Pancreas (tissue), 10 donors: ENCODE results near the gene WDR70. TPM values are rescaled to one million over a fixed set of nuclear protein-coding genes. Genes with fewer than 3 reads are reported as not detected.

Experiments used
- ATAC-seq, 4 donors: fragments of 200-7000 bp; cut with Tn5 transposase; one replicate each; pipeline versions ENCODE4 v1.8.0 to v1.9.1; 2020; ENCODE audit warnings: mild to moderate bottlenecking in 4 of 4, moderate library complexity in 4 of 4
- DNase-seq, 6 donors: peaks; one replicate each; pipeline ENCODE4 v3.0.0-alpha.2; 2020
- FAIRE-seq: peaks from 2 replicates; lab custom pipeline; 2012; peaks lifted over from hg19 to GRCh38; lab: Jason Lieb, UNC
- H3K27ac ChIP-seq, 4 donors: fragments of 200-600 bp; sonication (generic); 1 replicate in 3 of 4; 2 replicates in 1 of 4; pipeline versions ENCODE4 v1.5.0 to v1.8.0; 2020
- H3K27me3 ChIP-seq, 4 donors: fragments of 200-600 bp; one replicate each; pipeline ENCODE4 v1.8.0; 2021
- H3K36me3 ChIP-seq, 3 donors: fragments of 200-600 bp; sonication (generic) in 1 of 3; one replicate each; pipeline versions ENCODE4 v1.5.0 to v1.8.0; 2020 to 2021
- H3K4me1 ChIP-seq, 3 donors: fragments of 200-600 bp; one replicate each; pipeline ENCODE4 v1.8.0; 2021
- H3K4me3 ChIP-seq, 4 donors: fragments of 200-600 bp; sonication (generic) in 2 of 4; one replicate each; pipeline versions ENCODE4 v1.5.0 to v1.8.0; 2020 to 2021
- H3K9me3 ChIP-seq, 4 donors: fragments of 200-600 bp; one replicate each; pipeline ENCODE4 v1.8.0; 2021
- WGBS, 2 donors: extraction: QIAGEN DNeasy Blood & Tissue Kit; methylation state at CpG; one replicate each; pipeline ENCODE4 v1.1.7; 2013; 5-methylcytosine and 5-hydroxymethylcytosine counted together
- intact Hi-C, 3 donors: fragments of 100-400 bp; cut with DNase I; formaldehyde crosslinking; loops; one replicate each; pipeline versions ENCODE4 v1.11.1 to v1.14.2; 2022
- polyA plus RNA-seq, 2 donors: library from polyadenylated mRNA; stranded (reverse); fragments of 200-250 nt; gene quantifications; one replicate each; pipeline ENCODE4 v1.2.3, GENCODE V29; 2013
- total RNA-seq, 6 donors: library from RNA; stranded (reverse); fragmentation: NEBNext Ultra II Directional in 4 of 6; extraction: Animal tissue kit (Norgen Biotek cat#: 25700) in 4 of 6; gene quantifications; one replicate each; pipeline versions ENCODE4 v1.2.1 to v1.2.4, GENCODE V29; 2021 to 2023
- TF ChIP-seq, protein P1 (sequence below), 4 donors: fragments of 200-600 bp; sonication (generic) in 3 of 4; IDR thresholded peaks; one replicate each; pipeline versions ENCODE4 v1.5.0 to v1.8.0; 2021; ENCODE audit warnings: antibody characterized with exemption in 4 of 4
- donor health status: healthy with polysubstance abuse.
- donor health status: DM: no; HTN: no; CAD: no; lungs with moderate emphysema.
- donor health status: DM: no; HTN: no; CAD: no.
- donor health status: control.
- donor health status: control.
- donor health status: Bipolar disorder and iron deficiency.
- donor health status: DM: yes; HTN: yes; CAD: no.
- donor health status: DM: no; HTN: no; CAD: no.
- donor health status: DM: no; HTN: no; CAD: no.
- donor health status: DM: yes; HTN: yes; CAD: no.

WDR70 gene
- total and polyA plus RNA-seq, 8 donors, result 10.7 to 24.3 (median 15.6) TPM

- Histone ChIP-seq H3K9me3 (no peaks in the 10 kb centered on the region), H3K4me3 (no peak overlapping the region), H3K36me3 (no peaks in the 10 kb centered on the region), H3K27me3 (no peaks in the 10 kb centered on the region), H3K4me1 (no peaks in the 10 kb centered on the region), H3K27ac (no peak overlapping the region)
- FAIRE-seq (no peak), DNase-seq (no peak), ATAC-seq (no peak)
- intact Hi-C loops, result no loop called here
- TF ChIP-seq, protein P1, sequence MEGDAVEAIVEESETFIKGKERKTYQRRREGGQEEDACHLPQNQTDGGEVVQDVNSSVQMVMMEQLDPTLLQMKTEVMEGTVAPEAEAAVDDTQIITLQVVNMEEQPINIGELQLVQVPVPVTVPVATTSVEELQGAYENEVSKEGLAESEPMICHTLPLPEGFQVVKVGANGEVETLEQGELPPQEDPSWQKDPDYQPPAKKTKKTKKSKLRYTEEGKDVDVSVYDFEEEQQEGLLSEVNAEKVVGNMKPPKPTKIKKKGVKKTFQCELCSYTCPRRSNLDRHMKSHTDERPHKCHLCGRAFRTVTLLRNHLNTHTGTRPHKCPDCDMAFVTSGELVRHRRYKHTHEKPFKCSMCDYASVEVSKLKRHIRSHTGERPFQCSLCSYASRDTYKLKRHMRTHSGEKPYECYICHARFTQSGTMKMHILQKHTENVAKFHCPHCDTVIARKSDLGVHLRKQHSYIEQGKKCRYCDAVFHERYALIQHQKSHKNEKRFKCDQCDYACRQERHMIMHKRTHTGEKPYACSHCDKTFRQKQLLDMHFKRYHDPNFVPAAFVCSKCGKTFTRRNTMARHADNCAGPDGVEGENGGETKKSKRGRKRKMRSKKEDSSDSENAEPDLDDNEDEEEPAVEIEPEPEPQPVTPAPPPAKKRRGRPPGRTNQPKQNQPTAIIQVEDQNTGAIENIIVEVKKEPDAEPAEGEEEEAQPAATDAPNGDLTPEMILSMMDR (IDR thresholded peaks at IDR 0.05), result no peak
These were observed 389.3 kb downstream of the WDR70 start for GRCh38 chr5:37768371-37768770.

DNA sequence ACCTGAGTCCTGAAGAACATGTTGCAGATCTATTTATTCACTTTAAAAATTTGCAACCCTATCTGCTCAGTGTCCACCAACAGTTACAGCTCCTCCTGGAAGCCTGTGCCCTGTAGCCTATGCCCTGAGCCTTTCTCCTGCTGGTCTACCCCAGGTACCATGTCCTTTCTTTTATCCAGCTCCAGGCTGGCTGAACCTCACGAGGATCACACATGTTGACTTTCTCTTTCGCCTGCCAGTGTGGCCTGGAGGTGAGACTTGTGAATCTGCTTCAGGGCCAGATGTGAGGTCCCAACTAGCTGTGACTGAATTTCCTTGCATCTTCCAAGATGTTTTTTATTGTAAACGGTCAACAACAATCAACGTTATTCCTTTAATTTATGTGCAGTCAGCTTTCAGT is 390.0 kb downstream of the WDR70 start:
- no peak for ATAC-seq
- Histone ChIP-seq H3K27ac (no peak overlapping the region), H3K9me3 (no peaks in the 10 kb centered on the region), H3K27me3 (no peaks in the 10 kb centered on the region), H3K4me3 (no peak overlapping the region), H3K4me1 (no peaks in the 10 kb centered on the region), H3K36me3 (no peaks in the 10 kb centered on the region)
- intact Hi-C loops, result no loop called here
- WGBS, 2 donors, result 74 to 81% methylated on average over 4 of the region's 4 CpGs
- no peak for FAIRE-seq
- TF ChIP-seq, protein P1 (IDR thresholded peaks at IDR 0.05), result no peak
- no peak for DNase-seq

DNA sequence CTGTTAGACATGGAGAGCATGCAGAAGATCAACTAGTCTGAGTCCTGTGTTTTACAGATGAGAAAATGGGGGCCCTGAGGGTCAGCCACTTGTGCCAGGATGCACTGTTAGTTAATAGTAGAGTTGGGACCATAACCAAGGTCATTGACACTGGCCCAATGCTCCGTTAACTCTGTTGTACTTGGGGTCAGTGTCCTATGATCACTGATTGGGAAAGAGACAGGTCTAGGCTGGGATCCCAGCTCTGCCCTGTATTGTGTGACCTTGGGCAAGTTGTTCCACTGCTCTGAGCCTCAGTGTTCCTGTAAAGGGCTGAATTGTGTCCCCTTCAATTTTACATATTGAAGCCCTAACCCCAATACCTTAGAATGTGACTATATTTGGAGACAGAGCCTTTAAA is 390.7 kb downstream of the WDR70 start:
- WGBS, 2 donors, result 57 to 79% methylated on average over 1 of the region's 1 CpG
- Histone ChIP-seq H3K9me3 (no peaks in the 10 kb centered on the region), H3K27me3 (no peaks in the 10 kb centered on the region), H3K4me1 (no peaks in the 10 kb centered on the region), H3K27ac (no peak overlapping the region), H3K4me3 (no peak overlapping the region), H3K36me3 (no peaks in the 10 kb centered on the region)
- FAIRE-seq, result no peak
- TF ChIP-seq, protein P1 (IDR thresholded peaks at IDR 0.05), result no peak
- ATAC-seq, result no peak
- intact Hi-C loops, result no loop called here
- DNase-seq, result no peak

DNA sequence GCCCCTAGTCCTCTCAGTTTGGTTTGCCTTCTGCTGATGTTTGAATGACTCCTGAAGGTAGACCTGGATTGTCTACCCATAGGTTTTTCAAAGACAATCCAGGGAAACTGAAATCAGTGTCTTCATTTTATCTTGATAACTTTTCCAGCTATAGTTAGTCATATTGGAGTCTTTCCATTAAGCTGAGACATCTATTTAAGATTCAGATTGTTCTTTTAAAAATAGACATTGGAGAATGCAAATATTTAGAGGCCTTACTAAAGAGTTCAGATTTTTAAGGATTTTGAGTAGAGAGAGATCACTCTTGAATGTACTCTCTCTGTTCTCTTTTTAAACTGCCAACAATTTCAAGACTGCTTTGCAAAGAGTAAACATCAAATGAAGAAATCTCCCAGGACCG is 391.7 kb downstream of the WDR70 start:
- DNase-seq (no peak), FAIRE-seq (no peak), ATAC-seq (no peak)
- H3K27me3 ChIP-seq, result no peaks in the 10 kb centered on the region
- H3K9me3 ChIP-seq, result no peaks in the 10 kb centered on the region
- no peaks in the 10 kb centered on the region for H3K36me3 ChIP-seq
- H3K4me1 ChIP-seq, result no peaks in the 10 kb centered on the region
- intact Hi-C loops, result no loop called here
- no peak overlapping the region for H3K27ac ChIP-seq
- no peak overlapping the region for H3K4me3 ChIP-seq
- 50 to 60% methylated on average over 1 of the region's 1 CpG for WGBS, 2 donors
- TF ChIP-seq, protein P1 (IDR thresholded peaks at IDR 0.05), result no peak

GRCh38 chr5:37771203-37771611 is 392.1 kb downstream of the WDR70 start:
- no peaks in the 10 kb centered on the region for H3K4me1 ChIP-seq
- TF ChIP-seq, protein P1 (IDR thresholded peaks at IDR 0.05), result no peak
- FAIRE-seq (no peak), DNase-seq (no peak), ATAC-seq (no peak)
- no peaks in the 10 kb centered on the region for H3K27me3 ChIP-seq
- intact Hi-C loops, result no loop called here
- no peaks in the 10 kb centered on the region for H3K36me3 ChIP-seq
- 70 to 78% methylated on average over 3 of the region's 3 CpGs for WGBS, 2 donors
- no peak overlapping the region for H3K27ac ChIP-seq
- H3K4me3 ChIP-seq, result no peak overlapping the region
- H3K9me3 ChIP-seq, result no peaks in the 10 kb centered on the region
